GM18511 (cell line): ENCODE data around the gene PPP1R9A.

Experiments used
- ATAC-seq: cut with Tn5 transposase; IDR thresholded peaks from one replicate; pipeline ENCODE4 v1.9.1; 2021; ENCODE audit warnings: mild to moderate bottlenecking, moderate library complexity; ENCODE audit not compliant: unreplicated experiment

PPP1R9A gene

GRCh38 chr7:95250571-95250970 lies 343.2 kb downstream of the PPP1R9A start:
- no peak for ATAC-seq

DNA sequence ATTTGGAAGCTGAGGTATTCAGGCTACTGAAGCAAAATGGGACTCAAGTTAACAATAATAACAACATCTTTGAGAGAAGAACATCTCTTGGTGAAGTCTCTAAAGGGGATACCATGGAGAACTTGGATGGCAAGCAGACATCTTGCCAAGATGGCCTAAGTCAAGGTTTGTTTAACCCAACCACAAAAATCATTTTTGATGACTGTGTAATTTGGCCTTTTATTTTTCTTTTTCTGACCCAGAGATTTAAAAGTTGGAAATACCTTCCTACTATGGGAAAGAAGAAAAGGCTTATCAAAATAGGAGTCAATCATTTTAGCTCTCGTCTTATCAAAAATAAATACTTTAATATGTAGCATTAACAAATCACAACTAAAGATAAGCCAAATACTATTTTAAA lies 344.6 kb downstream of the PPP1R9A start:
- no peak for ATAC-seq

DNA sequence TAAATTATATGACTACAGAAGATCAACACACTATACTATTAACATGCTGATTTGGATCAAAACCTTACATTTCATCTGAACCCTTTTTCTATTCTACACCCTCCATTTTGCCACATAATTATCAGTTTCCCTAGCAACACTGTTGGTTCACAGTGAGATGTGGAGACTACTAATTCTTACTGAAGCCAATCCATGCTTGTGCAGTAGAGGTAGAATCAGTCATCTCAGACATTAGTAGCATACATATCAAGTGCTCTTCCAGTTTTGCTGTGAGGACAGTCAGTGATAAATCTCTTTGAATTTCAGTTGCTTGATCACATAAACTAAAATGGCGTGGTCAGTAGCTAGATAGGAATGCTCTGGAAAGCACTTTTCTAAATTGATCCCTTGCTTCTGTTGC lies 346.6 kb downstream of the PPP1R9A start:
- no peak for ATAC-seq

DNA sequence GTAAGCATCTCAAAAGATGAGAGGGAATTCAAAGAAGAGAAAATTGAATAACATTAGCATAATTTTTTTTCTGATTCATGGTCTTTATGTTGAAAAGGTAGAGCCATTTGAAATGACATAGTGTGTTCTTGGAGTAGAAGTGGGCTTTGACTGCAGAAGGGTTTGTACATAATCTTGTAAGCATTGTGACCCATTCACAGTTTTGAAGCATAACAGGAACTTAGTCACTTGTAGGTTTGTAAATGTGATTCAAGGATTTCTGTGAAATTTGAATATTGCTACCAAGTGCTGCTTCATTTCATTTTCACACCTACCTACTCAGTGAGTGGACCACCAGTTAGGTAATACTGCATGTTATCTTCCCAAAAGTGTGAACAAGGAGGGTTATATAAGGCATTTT lies 348.3 kb downstream of the PPP1R9A start:
- ATAC-seq, result no peak

- no peak for ATAC-seq
These were observed 354.6 kb downstream of the PPP1R9A start for GRCh38 chr7:95261895-95262415.

DNA sequence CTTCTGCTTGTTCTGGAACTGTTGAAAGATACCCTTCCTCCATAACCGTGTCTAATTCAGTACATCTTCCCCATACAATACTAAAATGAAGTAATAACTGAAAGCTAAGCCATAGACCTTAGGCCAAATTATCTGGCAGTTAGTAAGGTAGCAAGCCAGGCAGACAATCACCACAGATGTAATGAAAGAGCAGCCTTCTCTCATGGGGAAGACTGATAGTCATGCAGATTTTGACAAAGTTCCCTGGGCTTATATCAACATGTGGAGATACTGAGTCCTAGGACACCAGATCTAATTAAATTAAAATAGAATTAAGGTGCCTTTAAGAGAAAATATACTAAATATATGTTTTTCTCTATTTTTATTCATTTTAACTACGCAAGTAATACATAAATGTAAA lies 355.5 kb downstream of the PPP1R9A start:
- ATAC-seq, result no peak

DNA sequence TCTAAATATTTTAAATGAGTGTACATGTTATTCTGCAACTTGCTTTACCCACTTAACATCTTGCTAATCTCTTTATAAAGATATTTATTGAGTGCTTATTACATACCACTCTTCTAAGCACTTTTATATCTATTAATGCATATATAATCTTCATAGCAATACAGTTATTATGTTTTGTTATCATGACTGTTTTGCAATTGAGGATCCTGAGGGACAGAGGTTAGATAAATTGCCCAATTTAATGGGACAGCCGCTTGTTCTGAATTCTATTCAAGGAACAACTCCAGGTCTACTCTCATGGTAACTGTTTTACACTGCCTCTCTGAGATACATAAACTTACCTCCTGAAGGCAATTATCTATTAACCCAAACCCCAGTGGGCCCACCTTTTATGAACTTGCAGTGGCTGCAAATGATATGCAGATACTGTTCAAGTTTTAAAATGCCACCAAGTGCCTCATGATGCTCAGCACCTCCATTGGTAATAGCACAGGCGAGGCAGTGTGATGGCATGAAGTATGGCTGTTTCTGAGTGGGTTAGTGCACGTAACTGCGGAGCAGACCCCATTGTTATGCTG lies 356.5 kb downstream of the PPP1R9A start:
- no peak for ATAC-seq

- no peak for ATAC-seq
These were observed 357.0 kb downstream of the PPP1R9A start for GRCh38 chr7:95264363-95264891.

- ATAC-seq, result no peak
These were observed 358.2 kb downstream of the PPP1R9A start for GRCh38 chr7:95265634-95266033.

DNA sequence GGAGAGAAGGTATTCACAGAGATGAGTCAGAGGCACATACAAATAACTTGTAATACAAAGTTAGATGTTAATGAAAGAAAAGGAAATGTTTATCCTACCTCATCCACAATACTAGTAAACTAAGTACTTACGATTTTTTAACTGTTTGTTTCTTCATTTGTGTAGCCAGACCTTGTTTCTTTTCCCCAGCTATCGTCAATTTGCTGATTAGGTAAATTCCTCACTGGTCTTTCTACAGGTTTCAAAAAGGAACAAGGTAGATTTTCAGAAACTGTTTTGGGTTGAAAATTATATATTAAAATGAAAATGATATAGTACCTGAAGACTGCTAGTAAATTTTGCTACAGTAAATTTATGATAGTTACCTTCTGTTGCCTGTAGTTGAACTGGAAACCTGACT lies 360.4 kb downstream of the PPP1R9A start:
- no peak for ATAC-seq

DNA sequence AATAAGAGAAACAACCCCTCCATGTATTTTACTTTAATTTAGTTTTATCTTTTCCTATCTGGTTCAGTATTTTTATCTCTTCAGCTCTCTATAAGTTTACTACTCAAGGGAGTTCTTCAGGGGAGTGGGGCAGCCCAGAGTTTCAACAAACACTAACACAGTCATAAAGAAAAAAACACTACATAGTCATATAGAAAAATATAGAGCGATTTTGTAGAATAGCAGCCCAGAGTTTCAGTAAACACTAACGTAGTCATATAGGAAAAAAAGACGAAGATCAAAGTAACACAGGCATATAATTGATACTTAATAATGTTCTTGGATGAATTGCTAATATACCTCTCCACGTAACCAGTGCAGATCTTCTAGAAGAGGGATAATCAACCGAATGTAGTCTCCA lies 362.2 kb downstream of the PPP1R9A start:
- ATAC-seq, result no peak

DNA sequence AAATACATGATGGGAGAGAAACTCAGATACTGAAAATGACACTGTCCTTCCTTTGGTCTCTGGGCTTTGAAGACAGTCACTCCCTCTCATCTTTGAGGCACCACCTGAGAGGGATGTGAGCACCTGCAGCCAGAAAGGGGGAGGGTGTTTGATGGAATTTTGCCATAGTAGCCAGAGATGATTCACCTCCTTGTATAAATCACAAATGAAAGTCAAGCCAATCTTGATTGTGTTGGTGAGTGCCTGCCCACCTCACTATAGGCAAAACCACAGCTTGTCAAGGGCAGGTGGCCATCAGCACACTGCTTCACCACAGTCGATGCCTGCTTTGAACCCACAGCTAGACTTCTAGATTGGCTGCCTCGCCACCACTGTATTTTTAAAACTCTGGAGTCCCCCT lies 368.7 kb downstream of the PPP1R9A start:
- no peak for ATAC-seq

DNA sequence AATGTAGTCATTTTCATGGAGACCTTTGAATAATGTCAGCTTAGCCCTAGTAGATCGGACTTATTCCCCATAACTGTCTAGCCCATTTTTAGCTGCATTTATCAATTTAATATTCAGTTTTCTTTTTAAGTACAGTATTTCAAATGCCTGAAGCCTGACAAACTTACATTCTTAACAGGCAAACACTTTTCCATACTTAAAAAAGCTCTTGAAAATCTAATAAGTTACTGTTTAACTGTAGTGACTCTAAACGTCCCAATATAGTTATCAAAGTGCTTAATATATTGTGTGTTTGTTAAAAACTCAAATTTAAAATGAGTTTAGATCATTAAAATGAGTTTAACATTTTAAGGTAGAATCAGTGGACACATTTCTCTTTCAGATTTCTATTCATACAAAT lies 372.0 kb downstream of the PPP1R9A start:
- no peak for ATAC-seq

DNA sequence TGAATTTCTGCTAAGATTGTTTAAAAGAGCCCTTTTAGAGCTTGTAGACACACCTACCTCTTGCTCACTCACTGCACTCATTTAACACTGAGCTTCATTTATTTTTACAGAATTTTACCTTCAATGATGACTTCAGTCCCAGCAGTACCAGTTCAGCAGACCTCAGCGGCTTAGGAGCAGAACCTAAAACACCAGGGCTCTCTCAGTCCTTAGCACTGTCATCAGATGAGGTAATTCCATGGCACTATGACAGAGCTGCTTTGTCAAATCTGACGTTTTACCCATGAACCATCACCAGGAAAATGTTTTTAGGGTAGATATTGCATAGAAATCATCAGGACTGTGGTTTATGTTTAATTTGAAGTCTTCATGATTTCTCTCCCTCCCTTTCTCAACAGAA lies 378.7 kb downstream of the PPP1R9A start:
- no peak for ATAC-seq

DNA sequence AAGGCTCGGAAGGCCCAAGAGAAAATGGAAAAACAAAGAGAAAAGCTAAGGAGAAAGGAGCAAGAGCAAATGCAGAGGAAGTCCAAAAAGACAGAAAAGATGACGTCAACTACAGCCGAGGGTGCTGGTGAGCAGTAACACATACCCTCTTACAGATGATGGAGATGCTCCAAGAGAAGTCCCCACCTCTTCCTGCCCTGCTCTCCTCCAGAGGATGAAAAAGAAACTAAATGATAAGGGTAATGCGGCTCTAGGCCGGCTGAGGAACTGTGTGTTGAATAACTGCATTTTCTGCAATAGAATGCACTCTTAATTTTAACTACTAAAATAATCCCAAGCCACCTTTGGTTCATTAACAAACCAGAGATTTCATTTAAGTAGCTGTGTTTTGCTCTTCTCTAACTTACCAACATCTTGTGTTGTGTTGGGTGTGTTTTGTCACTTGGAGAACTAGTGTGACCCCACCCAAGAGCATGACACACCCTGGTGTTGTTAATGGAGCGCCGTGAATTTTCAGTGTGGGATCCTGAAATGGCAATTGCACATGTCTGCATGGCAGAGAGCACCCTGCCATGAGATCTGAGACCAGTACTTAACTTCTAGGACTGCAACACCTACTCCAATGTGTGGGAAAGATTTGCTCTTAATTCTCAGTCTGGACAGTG lies 382.9 kb downstream of the PPP1R9A start:
- no peak for ATAC-seq

DNA sequence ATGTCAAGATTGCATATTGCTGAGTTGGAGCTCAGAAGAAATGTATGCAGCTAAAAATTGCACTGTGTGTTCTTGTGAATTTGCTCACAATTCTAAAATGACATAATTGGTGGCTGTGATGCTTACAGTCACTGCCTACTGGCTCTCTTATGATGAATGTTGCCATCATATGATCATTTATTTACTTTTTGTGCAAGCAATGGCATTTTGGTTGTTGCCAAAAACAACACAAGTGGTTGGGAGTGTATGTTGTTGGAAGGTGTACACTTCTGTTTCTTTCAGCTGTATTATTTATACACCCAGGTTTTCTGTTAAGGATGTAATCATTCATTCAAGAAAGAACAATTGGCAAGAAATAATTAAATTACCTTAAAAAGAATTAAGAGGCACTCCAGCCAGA lies 388.0 kb downstream of the PPP1R9A start:
- no peak for ATAC-seq

DNA sequence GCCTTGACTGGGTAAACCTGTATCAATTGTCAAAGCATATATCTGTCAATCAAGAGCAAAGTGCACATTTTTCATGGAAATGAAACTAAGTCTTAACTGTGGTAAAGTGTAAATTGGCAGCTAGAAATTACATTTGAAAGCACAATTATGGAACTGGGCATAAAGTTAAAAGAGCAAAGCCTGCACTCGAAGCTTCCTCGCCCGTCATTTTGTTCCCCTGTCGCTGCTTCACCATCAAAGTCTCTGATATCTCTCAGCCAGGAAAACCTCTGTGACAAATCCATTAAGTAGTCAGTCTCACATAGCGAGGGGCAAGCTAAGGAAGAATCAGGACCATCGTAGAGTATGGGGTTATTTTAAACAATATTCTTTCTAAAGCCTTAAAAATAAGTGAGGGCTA lies 389.1 kb downstream of the PPP1R9A start:
- ATAC-seq, result no peak

- ATAC-seq, result no peak
These were observed 389.6 kb downstream of the PPP1R9A start for GRCh38 chr7:95297041-95297440.

- no peak for ATAC-seq
These were observed 390.7 kb downstream of the PPP1R9A start for GRCh38 chr7:95298091-95298490.

GRCh38 chr7:95303013-95303905 lies 395.9 kb downstream of the PPP1R9A start:
- ATAC-seq, result no peak

- ATAC-seq, result no peak
These were observed 397.6 kb downstream of the PPP1R9A start for GRCh38 chr7:95304990-95305389.

DNA sequence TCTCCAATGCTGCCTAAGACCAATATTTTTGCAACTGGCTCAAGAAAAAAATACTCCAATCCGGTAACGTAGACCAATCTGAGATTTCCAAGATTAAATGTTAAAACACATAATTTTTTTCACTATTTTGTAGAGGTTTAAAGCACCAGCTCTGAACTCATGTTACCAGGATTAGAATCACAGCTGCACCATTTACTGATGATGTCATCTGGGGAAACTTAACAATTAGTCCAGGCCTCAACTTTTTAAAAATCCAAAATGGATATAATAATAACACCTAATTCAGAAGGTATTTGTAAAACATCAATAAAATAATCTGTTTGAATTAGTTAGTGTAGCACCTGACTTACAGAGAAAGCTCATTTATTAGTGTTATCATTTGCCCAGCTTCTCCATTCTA lies 402.6 kb downstream of the PPP1R9A start:
- no peak for ATAC-seq
